ENCODE results near the gene ADGRV1.

Gene ADGRV1

GRCh38 chr5:91174396-91174795, 615.8 kb downstream of the ADGRV1 start:
- no peak for TF ChIP-seq GATA3 (IDR thresholded peaks at IDR 0.05; ENCODE audit: low read depth, low read length)
- no peak for TF ChIP-seq GATA2 (IDR thresholded peaks at IDR 0.05; ENCODE audit: low read depth, low read length)

- no peak for TF ChIP-seq GATA2 (IDR thresholded peaks at IDR 0.05; ENCODE audit: low read depth, low read length)
- no peak for TF ChIP-seq GATA3 (IDR thresholded peaks at IDR 0.05; ENCODE audit: low read depth, low read length)
Observed at GRCh38 chr5:91175708-91176107, 617.1 kb downstream of the ADGRV1 start.

- TF ChIP-seq GATA2 (IDR thresholded peaks at IDR 0.05; ENCODE audit: low read depth, low read length) (no peak), GATA3 (IDR thresholded peaks at IDR 0.05; ENCODE audit: low read depth, low read length) (no peak)
Observed at GRCh38 chr5:91176288-91177016, 617.9 kb downstream of the ADGRV1 start.

GRCh38 chr5:91177085-91177484, 618.5 kb downstream of the ADGRV1 start:
- TF ChIP-seq GATA3 (IDR thresholded peaks at IDR 0.05; ENCODE audit: low read depth, low read length): no peak

GRCh38 chr5:91177639-91178038, 619.0 kb downstream of the ADGRV1 start:
- TF ChIP-seq GATA3 (IDR thresholded peaks at IDR 0.05; ENCODE audit: low read depth, low read length) (no peak), GATA2 (IDR thresholded peaks at IDR 0.05; ENCODE audit: low read depth, low read length) (no peak)

GRCh38 chr5:91178461-91178860, 619.9 kb downstream of the ADGRV1 start:
- TF ChIP-seq GATA3 (IDR thresholded peaks at IDR 0.05; ENCODE audit: low read depth, low read length) (no peak), GATA2 (IDR thresholded peaks at IDR 0.05; ENCODE audit: low read depth, low read length) (no peak)

- no peak for TF ChIP-seq GATA3 (IDR thresholded peaks at IDR 0.05; ENCODE audit: low read depth, low read length)
- no peak for TF ChIP-seq GATA2 (IDR thresholded peaks at IDR 0.05; ENCODE audit: low read depth, low read length)
Observed at GRCh38 chr5:91179018-91179417, 620.4 kb downstream of the ADGRV1 start.

GRCh38 chr5:91180506-91180905, 621.9 kb downstream of the ADGRV1 start:
- TF ChIP-seq GATA3 (IDR thresholded peaks at IDR 0.05; ENCODE audit: low read depth, low read length): no peak
- no peak for TF ChIP-seq GATA2 (IDR thresholded peaks at IDR 0.05; ENCODE audit: low read depth, low read length)

- TF ChIP-seq GATA3 (IDR thresholded peaks at IDR 0.05; ENCODE audit: low read depth, low read length) (no peak), GATA2 (IDR thresholded peaks at IDR 0.05; ENCODE audit: low read depth, low read length) (no peak)
Observed at GRCh38 chr5:91182763-91183162, 624.2 kb downstream of the ADGRV1 start.

- TF ChIP-seq GATA2 (IDR thresholded peaks at IDR 0.05; ENCODE audit: low read depth, low read length) (no peak), GATA3 (IDR thresholded peaks at IDR 0.05; ENCODE audit: low read depth, low read length) (no peak)
Observed at GRCh38 chr5:91183743-91184142, 625.1 kb downstream of the ADGRV1 start.

- no peak for TF ChIP-seq GATA2 (IDR thresholded peaks at IDR 0.05; ENCODE audit: low read depth, low read length)
- no peak for TF ChIP-seq GATA3 (IDR thresholded peaks at IDR 0.05; ENCODE audit: low read depth, low read length)
Observed at GRCh38 chr5:91186101-91186500, 627.5 kb downstream of the ADGRV1 start.

GRCh38 chr5:91187032-91187431, 628.4 kb downstream of the ADGRV1 start:
- TF ChIP-seq GATA3 (IDR thresholded peaks at IDR 0.05; ENCODE audit: low read depth, low read length) (no peak), GATA2 (IDR thresholded peaks at IDR 0.05; ENCODE audit: low read depth, low read length) (no peak)

- TF ChIP-seq GATA2 (IDR thresholded peaks at IDR 0.05; ENCODE audit: low read depth, low read length) (no peak), GATA3 (IDR thresholded peaks at IDR 0.05; ENCODE audit: low read depth, low read length) (no peak)
Observed at GRCh38 chr5:91188755-91189154, 630.2 kb downstream of the ADGRV1 start.

- TF ChIP-seq GATA3 (IDR thresholded peaks at IDR 0.05; ENCODE audit: low read depth, low read length) (no peak), GATA2 (IDR thresholded peaks at IDR 0.05; ENCODE audit: low read depth, low read length) (no peak)
Observed at GRCh38 chr5:91189480-91190313, 631.1 kb downstream of the ADGRV1 start.

- TF ChIP-seq GATA2 (IDR thresholded peaks at IDR 0.05; ENCODE audit: low read depth, low read length) (no peak), GATA3 (IDR thresholded peaks at IDR 0.05; ENCODE audit: low read depth, low read length) (no peak)
Observed at GRCh38 chr5:91190314-91190690, 631.7 kb downstream of the ADGRV1 start.
